IMR-90 (cell line): ENCODE results near the gene EPHA2. TPM values are rescaled to one million over a fixed set of nuclear protein-coding genes. Genes with fewer than 3 reads are reported as not detected.

Source experiments
- polyA plus RNA-seq, 3 experiments: library from polyadenylated mRNA; depleted of rRNA; stranded (reverse); fragments of >200 nt; gene quantifications; 2 replicates each; pipeline ENCODE4 v1.2.3, GENCODE V29; 2012; ENCODE audit warnings: low replicate concordance in 1 of 3
- total RNA-seq: library from RNA; depleted of rRNA; stranded (reverse); fragments of >200 nt; gene quantifications from 2 replicates; pipeline ENCODE4 v1.2.3, GENCODE V29; 2012
- TF ChIP-seq, protein P1 (sequence below): fragments of 150-350 bp; IDR thresholded peaks from 2 replicates; pipeline ENCODE4 v1.6.1; 2017; ENCODE audit warnings: mild to moderate bottlenecking, antibody characterized with exemption, low read length, low read depth

EPHA2 gene
- total and polyA plus RNA-seq, 2 of the 4 experiments (the other 2 are of a cell fraction): 24.0 to 72.6 TPM

- TF ChIP-seq, protein P1, sequence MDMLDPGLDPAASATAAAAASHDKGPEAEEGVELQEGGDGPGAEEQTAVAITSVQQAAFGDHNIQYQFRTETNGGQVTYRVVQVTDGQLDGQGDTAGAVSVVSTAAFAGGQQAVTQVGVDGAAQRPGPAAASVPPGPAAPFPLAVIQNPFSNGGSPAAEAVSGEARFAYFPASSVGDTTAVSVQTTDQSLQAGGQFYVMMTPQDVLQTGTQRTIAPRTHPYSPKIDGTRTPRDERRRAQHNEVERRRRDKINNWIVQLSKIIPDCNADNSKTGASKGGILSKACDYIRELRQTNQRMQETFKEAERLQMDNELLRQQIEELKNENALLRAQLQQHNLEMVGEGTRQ: no peak
These were observed 7.4 kb downstream of the EPHA2 start (continued) for GRCh38 chr1:16148329-16149092.
